Measurements from ENCODE around the gene BAG1. TPM values are rescaled to one million over a fixed set of nuclear protein-coding genes. Genes with fewer than 3 reads are reported as not detected.

BAG1 gene
- total and polyA plus RNA-seq, 2 of the 13 experiments (the other 11 are each of a cell fraction or from before 2014, with no cell fraction given), result 23.1 to 59.5 TPM

GRCh38 chr9:33290247-33291030 is 25.9 kb upstream of the BAG1 start, which contains the start of gene NFX1:
TSS of gene NFX1 (plus strand) at chr9:33290516. CDS start at chr9:33290573, 57 bp downstream.
- Histone ChIP-seq H3K36me3 (replicated peaks in 1 of 2; ENCODE audit: control insufficient read depth in 1 of 2, insufficient read depth in 2 of 2, low read length in 2 of 2) (peaks cover 2 to 18% of the 10 kb centered on the region in 2 experiments; a peak in 4 of 5 replicates), H4K20me1 (ENCODE audit: insufficient read depth, low read length) (no peaks in the 10 kb centered on the region), H3K4me1 (ENCODE audit: insufficient read depth, low read length) (peaks cover 63% of the 10 kb centered on the region), H3K27ac (ENCODE audit: extremely low read length, insufficient read depth, low read length) (peak within 1 kb of the TSS; percentile 85), H3K9me3 (ENCODE audit: low read length) (no peaks in the 10 kb centered on the region), H3K9ac (ENCODE audit: insufficient read depth, low read depth, low read length) (peak within 1 kb of the TSS; percentile 84), H3K79me2 (ENCODE audit: insufficient read depth, low read length) (peaks cover 48% of the 10 kb centered on the region), H2AFZ (ENCODE audit: low read length) (peak within 1 kb of the TSS; percentile 62), H3K27me3 (ENCODE audit: control insufficient read depth in 1 of 2, insufficient read depth in 2 of 2, low read length in 2 of 2) (no peaks in the 10 kb centered on the region), H3K4me2 (ENCODE audit: low read depth, low read length) (peak within 1 kb of the TSS; percentile 75), H3K4me3 (replicated peaks in 1 of 3; ENCODE audit: insufficient read depth in 1 of 3, low read depth in 2 of 3, low read length in 3 of 3) (peak within 1 kb of the TSS; percentile 75 to 89 (median 84))
- in situ Hi-C loops (cut with HindIII; ENCODE audit: extremely low pct_ligation_motif_present, low pct_unique_long_range_greater_than_20kb), result loop anchor here (10.0 kb wide), 1 partner anchor 174 kb away; no protein-coding TSS in a partner anchor
- BruUV-seq (replicated peaks), result TSS peak; percentile 57
- POLR2A ChIA-PET, result interaction anchor here (0.6 to 1.4 kb wide), 22 partner anchors 9 to 266 kb away, joined by 3 to 22 read pairs (median 4); partner anchors contain the start of genes BAG1, CHMP5, NOL6 and SMU1
- FAIRE-seq, result peak; percentile 88
- intact Hi-C loops (cut with micrococcal nuclease; ENCODE audit: unreplicated experiment), result loop anchor here (1.0 to 2.0 kb wide), 2 partner anchors 123 to 182 kb away; partner anchors contain the start of genes B4GALT1 and NOL6
- 0% methylated on average over 6 of the region's 63 CpGs for WGBS (ENCODE audit: low lambda C conversion rate)
- CTCF ChIA-PET (ENCODE audit: low intra/inter-chr PET ratio, low total read pairs), result no interaction called here
- peak; percentile 95 for ATAC-seq
- peak; percentile 94 for DNase-seq (ENCODE audit: low spot score)
- TF ChIP-seq SSRP1 (CRISPR knock-in tag; IDR thresholded peaks at IDR 0.05) (no peak), MAF1 (CRISPR knock-in tag; IDR thresholded peaks at IDR 0.05; ENCODE audit: borderline replicate concordance) (peak; percentile 66; the same call in 1 of the 2 replicates), ZNF510 (CRISPR knock-in tag; IDR thresholded peaks at IDR 0.05; ENCODE audit: low read depth) (0 out of 2 replicates have a peak, but pooled peaks have one; percentile 28), SMARCC2 (IDR thresholded peaks at IDR 0.05) (no peak), ARNT (IDR thresholded peaks at IDR 0.05) (no peak), DDIT3 (CRISPR knock-in tag; IDR thresholded peaks at IDR 0.05) (no peak), SOX13 (IDR thresholded peaks at IDR 0.05) (peak; percentile 10; the same call in 1 of the 2 replicates), SOX13 (CRISPR knock-in tag; conservative IDR thresholded peaks at IDR 0.05 in 1 of 2, IDR thresholded peaks at IDR 0.05 in 1 of 2) (peak; percentile 39 to 44; a peak in 1 of 4 replicates), DNMT3B (CRISPR knock-in tag; conservative IDR thresholded peaks at IDR 0.05) (no peak; the same call in 1 of the 2 replicates), ADNP (CRISPR knock-in tag; IDR thresholded peaks at IDR 0.05) (no peak), REST (IDR thresholded peaks at IDR 0.05; ENCODE audit: borderline replicate concordance in 1 of 2, low read depth in 1 of 2, low read length in 2 of 2) (no peak; a peak in 1 of 4 replicates)
- TF ChIP-seq, protein P1, sequence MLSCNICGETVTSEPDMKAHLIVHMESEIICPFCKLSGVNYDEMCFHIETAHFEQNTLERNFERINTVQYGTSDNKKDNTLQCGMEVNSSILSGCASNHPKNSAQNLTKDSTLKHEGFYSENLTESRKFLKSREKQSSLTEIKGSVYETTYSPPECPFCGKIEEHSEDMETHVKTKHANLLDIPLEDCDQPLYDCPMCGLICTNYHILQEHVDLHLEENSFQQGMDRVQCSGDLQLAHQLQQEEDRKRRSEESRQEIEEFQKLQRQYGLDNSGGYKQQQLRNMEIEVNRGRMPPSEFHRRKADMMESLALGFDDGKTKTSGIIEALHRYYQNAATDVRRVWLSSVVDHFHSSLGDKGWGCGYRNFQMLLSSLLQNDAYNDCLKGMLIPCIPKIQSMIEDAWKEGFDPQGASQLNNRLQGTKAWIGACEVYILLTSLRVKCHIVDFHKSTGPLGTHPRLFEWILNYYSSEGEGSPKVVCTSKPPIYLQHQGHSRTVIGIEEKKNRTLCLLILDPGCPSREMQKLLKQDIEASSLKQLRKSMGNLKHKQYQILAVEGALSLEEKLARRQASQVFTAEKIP (CRISPR knock-in tag; IDR thresholded peaks at IDR 0.05; ENCODE audit: borderline replicate concordance), result no peak
- TF ChIP-seq, protein P2, sequence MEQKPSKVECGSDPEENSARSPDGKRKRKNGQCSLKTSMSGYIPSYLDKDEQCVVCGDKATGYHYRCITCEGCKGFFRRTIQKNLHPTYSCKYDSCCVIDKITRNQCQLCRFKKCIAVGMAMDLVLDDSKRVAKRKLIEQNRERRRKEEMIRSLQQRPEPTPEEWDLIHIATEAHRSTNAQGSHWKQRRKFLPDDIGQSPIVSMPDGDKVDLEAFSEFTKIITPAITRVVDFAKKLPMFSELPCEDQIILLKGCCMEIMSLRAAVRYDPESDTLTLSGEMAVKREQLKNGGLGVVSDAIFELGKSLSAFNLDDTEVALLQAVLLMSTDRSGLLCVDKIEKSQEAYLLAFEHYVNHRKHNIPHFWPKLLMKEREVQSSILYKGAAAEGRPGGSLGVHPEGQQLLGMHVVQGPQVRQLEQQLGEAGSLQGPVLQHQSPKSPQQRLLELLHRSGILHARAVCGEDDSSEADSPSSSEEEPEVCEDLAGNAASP (CRISPR knock-in tag; IDR thresholded peaks at IDR 0.05; ENCODE audit: borderline replicate concordance), result peak; percentile 51

All from HepG2 (cell line).